DOHH2 (cell line): ENCODE results near the gene MRPL36.

Experiments
- CTCF ChIP-seq: fragments of 200-600 bp; sonication (generic); IDR thresholded peaks from one replicate; pipeline ENCODE4 v1.5.1; 2014; ENCODE audit warnings: antibody characterized with exemption, mild to moderate bottlenecking, low read depth, low read length; ENCODE audit not compliant: poor library complexity, severe bottlenecking
- EZH2phosphoT487 ChIP-seq: fragments of 200-600 bp; sonication (generic); IDR thresholded peaks from 2 replicates; pipeline ENCODE4 v1.6.1; 2017; ENCODE audit warnings: borderline replicate concordance, mild to moderate bottlenecking, antibody characterized with exemption, low read length, moderate library complexity, mixed read lengths

DNA sequence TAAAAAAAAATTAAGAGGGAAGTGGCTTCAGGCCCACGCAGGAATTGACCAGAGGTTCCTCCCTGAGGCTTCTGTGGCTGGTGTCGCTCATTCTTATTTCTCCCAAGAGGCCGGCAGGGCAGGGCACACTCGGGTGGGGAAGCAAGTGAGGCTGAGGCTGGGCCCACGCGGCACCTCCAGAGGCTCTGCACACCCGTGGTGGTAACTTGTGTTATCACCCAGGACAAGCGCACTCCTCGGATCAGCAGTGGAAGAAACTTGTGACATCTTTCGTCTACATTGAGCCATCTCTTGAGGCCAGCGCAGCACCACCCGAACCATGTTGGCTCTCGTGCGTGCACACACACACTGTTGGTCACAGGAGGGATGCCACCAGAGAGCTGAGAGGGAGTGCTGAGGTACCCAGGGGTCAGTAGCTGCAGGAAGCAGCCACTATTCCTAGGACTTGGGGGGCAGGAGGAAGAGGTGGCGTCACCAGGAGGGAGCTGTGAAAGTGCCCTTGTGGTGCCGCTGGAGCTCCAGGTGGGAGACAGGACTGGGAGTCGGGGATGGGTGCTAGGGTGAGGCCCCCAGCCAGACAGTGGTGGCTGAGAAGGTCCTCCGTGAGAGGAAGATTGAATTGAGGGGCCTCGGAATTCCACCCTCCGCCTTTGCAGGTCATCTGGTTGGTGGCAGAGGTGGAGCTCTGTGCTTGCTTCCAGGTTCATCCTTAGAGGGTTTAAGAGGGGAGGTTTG, 8.0 kb upstream of the MRPL36 start:
- TF ChIP-seq CTCF (no peak), EZH2phosphoT487 (no peak)
